Keratinocyte (primary cell): ENCODE data around the gene SLC43A3. TPM values are rescaled to one million over a fixed set of nuclear protein-coding genes. Genes with fewer than 3 reads are reported as not detected.
A peak's percentile ranks its signal among the peaks of the same experiment; 100 is the strongest.

ENCODE experiments used
- DNase-seq: peaks from one replicate; pipeline ENCODE4 v3.0.0-alpha.2; 2011; ENCODE audit warnings: low read depth, missing footprints, low spot score
- FAIRE-seq: peaks from 2 replicates; lab custom pipeline; 2011; peaks lifted over from hg19 to GRCh38; lab: Jason Lieb, UNC
- H2AFZ ChIP-seq: 2 replicates; pipeline ENCODE4 v1.6.0; 2012; ENCODE audit warnings: low read length, control low read depth, inconsistent platforms; ENCODE audit not compliant: control insufficient read depth
- H3K27ac ChIP-seq: 2 replicates; pipeline ENCODE4 v1.5.1; 2011; ENCODE audit warnings: low read length; ENCODE audit not compliant: control insufficient read depth, insufficient read depth
- H3K27me3 ChIP-seq: 3 replicates; pipeline ENCODE4 v1.6.0; 2011; ENCODE audit warnings: low read length; ENCODE audit not compliant: control insufficient read depth, insufficient read depth; ENCODE audit errors: extremely low read depth
- H3K36me3 ChIP-seq, 2 experiments: 2 replicates in 1 of 2; 3 replicates in 1 of 2; pipeline ENCODE4 v1.5.1; 2011; ENCODE audit warnings: low read length in 2 of 2, mild to moderate bottlenecking in 1 of 2; ENCODE audit not compliant: control insufficient read depth in 2 of 2, insufficient read depth in 2 of 2; ENCODE audit errors: extremely low read depth in 1 of 2
- H3K4me1 ChIP-seq: 3 replicates; pipeline ENCODE4 v1.5.1; 2011; ENCODE audit warnings: low read length; ENCODE audit not compliant: control insufficient read depth, insufficient read depth; ENCODE audit errors: extremely low read depth
- H3K4me2 ChIP-seq: 3 replicates; pipeline ENCODE4 v1.6.0; 2011; ENCODE audit warnings: low read depth, low read length; ENCODE audit not compliant: control insufficient read depth, insufficient read depth; ENCODE audit errors: extremely low read depth
- H3K4me3 ChIP-seq, 3 experiments: fragments of 200-600 bp in 1 of 3; sonication (generic) in 1 of 3; 2 replicates in 2 of 3; 3 replicates in 1 of 3; pipeline ENCODE4 v1.5.1; 2011 to 2016; ENCODE audit warnings: low read length in 3 of 3, mild to moderate bottlenecking in 3 of 3, control low read depth in 2 of 3, inconsistent platforms in 1 of 3, low read depth in 1 of 3, mixed read lengths in 1 of 3, mixed run types in 1 of 3, moderate library complexity in 1 of 3; ENCODE audit not compliant: control insufficient read depth in 2 of 3, insufficient read depth in 2 of 3; ENCODE audit errors: extremely low read depth in 1 of 3
- H3K79me2 ChIP-seq: 2 replicates; pipeline ENCODE4 v1.6.0; 2012; ENCODE audit warnings: low read length; ENCODE audit not compliant: control insufficient read depth, insufficient read depth
- H3K9ac ChIP-seq: 3 replicates; pipeline ENCODE4 v1.6.0; 2011; ENCODE audit warnings: low read length; ENCODE audit not compliant: control insufficient read depth, insufficient read depth; ENCODE audit errors: extremely low read depth
- H3K9me1 ChIP-seq: 3 replicates; pipeline ENCODE4 v1.6.0; 2011; ENCODE audit warnings: low read length; ENCODE audit not compliant: control insufficient read depth, insufficient read depth; ENCODE audit errors: extremely low read depth
- H3K9me3 ChIP-seq: 2 replicates; pipeline ENCODE4 v1.5.1; 2012; ENCODE audit warnings: low read depth, low read length; ENCODE audit not compliant: control insufficient read depth
- H4K20me1 ChIP-seq: 3 replicates; pipeline ENCODE4 v1.6.0; 2011; ENCODE audit warnings: low read length; ENCODE audit not compliant: control insufficient read depth, insufficient read depth; ENCODE audit errors: extremely low read depth
- CTCF ChIP-seq, 3 experiments: IDR thresholded peaks in 1 of 3; conservative IDR thresholded peaks in 1 of 3; optimal IDR thresholded peaks in 1 of 3; 2 replicates in 2 of 3; 3 replicates in 1 of 3; pipeline versions ENCODE3 to v1.5.1; 2011; ENCODE audit warnings: low read length in 3 of 3, mild to moderate bottlenecking in 3 of 3, moderate library complexity in 2 of 3, control low read depth in 1 of 3, inconsistent platforms in 1 of 3; ENCODE audit not compliant: insufficient read depth in 2 of 3; ENCODE audit errors: extremely low read depth in 1 of 3
- EZH2 ChIP-seq: IDR thresholded peaks from one replicate; pipeline ENCODE4 v1.6.1; 2012; ENCODE audit warnings: inconsistent platforms, mild to moderate bottlenecking, low read length, moderate library complexity
- dilution Hi-C: fragments of 300-500 bp; cut with MboI; formaldehyde crosslinking; loops from one replicate; pipeline ENCODE4 v1.7.0; 2020; ENCODE audit warnings: low sequenced_read_pairs; ENCODE audit not compliant: extremely low pct_ligation_motif_present
- polyA plus RNA-seq, 5 experiments: library from polyadenylated mRNA; depleted of rRNA in 3 of 5; stranded (reverse) in 3 of 5; stranded (forward) in 1 of 5; unstranded in 1 of 5; fragments of >200 nt; gene quantifications; 1 replicate in 1 of 5; 2 replicates in 3 of 5; 3 replicates in 1 of 5; pipeline versions ENCODE4 v1.2.1 to v1.2.3, GENCODE V29; 2011 to 2012; ENCODE audit warnings: missing spikeins in 2 of 5, low read depth in 1 of 5, low replicate concordance in 1 of 5

SLC43A3 gene
- polyA plus RNA-seq, 1 donor (not counting 4 experiments of a cell fraction or from before 2014, with no cell fraction given), result 48.1 TPM

GRCh38 chr11:57427727-57428082 is 784 bp upstream of the SLC43A3 start:
- H3K4me3 ChIP-seq, result no peak overlapping the region
- no peak for FAIRE-seq

GRCh38 chr11:57426439-57426928 is 437 bp downstream of the SLC43A3 start:
- H3K9me1 ChIP-seq, result no peaks in the 10 kb centered on the region
- peaks cover 26% of the 10 kb centered on the region for H3K79me2 ChIP-seq
- DNase-seq, result no peak
- peaks cover 42% of the 10 kb centered on the region for H3K4me1 ChIP-seq
- H2AFZ ChIP-seq, result peak overlapping the region; percentile 64
- peaks cover 0 to 16% of the 10 kb centered on the region in 2 experiments for H3K36me3 ChIP-seq
- no peaks in the 10 kb centered on the region for H3K27me3 ChIP-seq
- H3K9me3 ChIP-seq, result no peaks in the 10 kb centered on the region
- peak overlapping the region; percentile 39 to 80 (median 64) for H3K4me3 ChIP-seq
- peak; percentile 60 for FAIRE-seq
- H4K20me1 ChIP-seq, result no peaks in the 10 kb centered on the region
- TF ChIP-seq EZH2 (no peak), CTCF (optimal IDR thresholded peaks at IDR 0.05 in 1 of 3, IDR thresholded peaks at IDR 0.05 in 1 of 3, conservative IDR thresholded peaks at IDR 0.05 in 1 of 3; ENCODE audit: extremely low read depth in 1 of 3, insufficient read depth in 2 of 3, low read length in 3 of 3) (no peak)
- H3K9ac ChIP-seq, result peak overlapping the region; percentile 91
- dilution Hi-C loops, result no loop called here
- H3K27ac ChIP-seq, result peak overlapping the region; percentile 98
- H3K4me2 ChIP-seq, result peak overlapping the region; percentile 75

More at GRCh38 chr11:57427727-57428082, 784 bp upstream of the SLC43A3 start:
- Histone ChIP-seq H3K4me2 (peak overlapping the region; percentile 75), H3K9me3 (no peaks in the 10 kb centered on the region), H3K36me3 (peaks cover 0 to 12% of the 10 kb centered on the region in 2 experiments), H3K79me2 (peaks cover 18% of the 10 kb centered on the region), H2AFZ (peak overlapping the region; percentile 22), H3K9me1 (no peaks in the 10 kb centered on the region), H4K20me1 (no peaks in the 10 kb centered on the region), H3K27ac (peak overlapping the region; percentile 98), H3K27me3 (no peaks in the 10 kb centered on the region), H3K4me1 (peaks cover 42% of the 10 kb centered on the region), H3K9ac (peak overlapping the region; percentile 91)
- dilution Hi-C loops, result no loop called here
- no peak for DNase-seq
- TF ChIP-seq CTCF (optimal IDR thresholded peaks at IDR 0.05 in 1 of 3, IDR thresholded peaks at IDR 0.05 in 1 of 3, conservative IDR thresholded peaks at IDR 0.05 in 1 of 3; ENCODE audit: extremely low read depth in 1 of 3, insufficient read depth in 2 of 3, low read length in 3 of 3), result no peak
- TF ChIP-seq EZH2, result no peak
